HepG2 (cell line): Measurements from ENCODE around the gene FIBCD1. TPM values are rescaled to one million over a fixed set of nuclear protein-coding genes. Genes with fewer than 3 reads are reported as not detected.

Source experiments
- ATAC-seq: fragments of 200-7000 bp; cut with Tn5 transposase; 3 replicates; pipeline ENCODE4 v1.9.1; 2020; ENCODE audit warnings: mild to moderate bottlenecking, moderate library complexity
- BruUV-seq: library from RNA; stranded (reverse); fragments of 400-500 nt; replicated peaks from 2 replicates; lab custom pipeline; 2021; lab: Mats Ljungman, UMichigan
- CTCF ChIA-PET: fragments of 300-600 bp; formaldehyde crosslinking; extraction: SDS; loops from one replicate; lab custom pipeline; 2021; ENCODE audit warnings: low total read pairs, inconsistent platforms, low intra/inter-chr PET ratio; lab: Yijun Ruan, JAX
- POLR2A ChIA-PET: fragments of 350-600 bp; sonication (Branson Sonifier 250); formaldehyde crosslinking; loops from one replicate; lab custom pipeline; 2020; ENCODE audit warnings: antibody characterized with exemption, inconsistent platforms; lab: Yijun Ruan, JAX
- DNase-seq: peaks from one replicate; pipeline ENCODE4 v3.0.0-alpha.2; 2015; ENCODE audit warnings: low spot score
- FAIRE-seq: peaks from 3 replicates; lab custom pipeline; 2011; peaks lifted over from hg19 to GRCh38; lab: Jason Lieb, UNC
- H2AFZ ChIP-seq: one replicate; pipeline ENCODE4 v1.6.1; 2011; ENCODE audit warnings: low read length, inconsistent platforms
- H3K27ac ChIP-seq: fragments of 300-600 bp; 3 replicates; pipeline ENCODE4 v1.8.0; 2011; ENCODE audit warnings: mixed run types, mild to moderate bottlenecking, mixed read lengths, low read length, inconsistent platforms; ENCODE audit not compliant: insufficient read depth; ENCODE audit errors: extremely low read length
- H3K27me3 ChIP-seq, 2 experiments: fragments of 200-600 bp in 1 of 2; 2 replicates in 1 of 2; 3 replicates in 1 of 2; pipeline versions ENCODE4 v1.6.0 to v1.8.0; 2011; ENCODE audit warnings: low read length in 2 of 2, mild to moderate bottlenecking in 2 of 2, moderate library complexity in 2 of 2, inconsistent platforms in 1 of 2; ENCODE audit not compliant: insufficient read depth in 2 of 2, control insufficient read depth in 1 of 2
- H3K36me3 ChIP-seq, 2 experiments: fragments of 200-600 bp in 1 of 2; replicated peaks in 1 of 2; 2 replicates in 1 of 2; 3 replicates in 1 of 2; pipeline versions ENCODE4 v1.5.1 to v1.8.0; 2011; ENCODE audit warnings: low read length in 2 of 2, inconsistent platforms in 1 of 2; ENCODE audit not compliant: insufficient read depth in 2 of 2, control insufficient read depth in 1 of 2
- H3K4me1 ChIP-seq: 2 replicates; pipeline ENCODE4 v1.5.1; 2012; ENCODE audit warnings: low read length, inconsistent platforms; ENCODE audit not compliant: insufficient read depth
- H3K4me2 ChIP-seq: 2 replicates; pipeline ENCODE4 v1.6.0; 2011; ENCODE audit warnings: low read depth, low read length, inconsistent platforms
- H3K4me3 ChIP-seq, 3 experiments: fragments of 200-600 bp in 1 of 3; sonication (generic), shearing (Covaris generic) in 1 of 3; replicated peaks in 1 of 3; 2 replicates each; pipeline ENCODE4 v1.5.1; 2011 to 2016; ENCODE audit warnings: low read length in 3 of 3, inconsistent platforms in 2 of 3, low read depth in 2 of 3, mild to moderate bottlenecking in 2 of 3, control low read depth in 1 of 3, mixed read lengths in 1 of 3; ENCODE audit not compliant: insufficient read depth in 1 of 3
- H3K79me2 ChIP-seq: one replicate; pipeline ENCODE4 v1.6.1; 2011; ENCODE audit warnings: low read length, inconsistent platforms; ENCODE audit not compliant: insufficient read depth
- H3K9ac ChIP-seq: 2 replicates; pipeline ENCODE4 v1.6.0; 2011; ENCODE audit warnings: mild to moderate bottlenecking, low read depth, low read length, inconsistent platforms; ENCODE audit not compliant: insufficient read depth
- H3K9me3 ChIP-seq: 2 replicates; pipeline ENCODE4 v1.5.1; 2012; ENCODE audit warnings: mild to moderate bottlenecking, low read length
- H4K20me1 ChIP-seq: 2 replicates; pipeline ENCODE4 v1.6.0; 2011; ENCODE audit warnings: inconsistent platforms, mild to moderate bottlenecking, low read length, moderate library complexity; ENCODE audit not compliant: insufficient read depth
- CBFB ChIP-seq: sonication (generic); formaldehyde crosslinking; IDR thresholded peaks from 2 replicates; pipeline ENCODE4 v1.4.0; 2020; ENCODE audit warnings: missing genetic modification reagents
- EP300 ChIP-seq, 3 experiments: sonication (generic) in 1 of 3; formaldehyde crosslinking in 1 of 3; IDR thresholded peaks; 2 replicates each; pipeline versions ENCODE4 v1.5.1 to v1.6.1; 2011 to 2020; ENCODE audit warnings: low read depth in 2 of 3, low read length in 2 of 3, borderline replicate concordance in 1 of 3, improper control_type of control experiment in 1 of 3, mild to moderate bottlenecking in 1 of 3, missing genetic modification reagents in 1 of 3, moderate library complexity in 1 of 3
- GABPA ChIP-seq, 2 experiments: IDR thresholded peaks; 2 replicates each; pipeline ENCODE4 v1.6.1; 2011 to 2016; ENCODE audit warnings: low read depth in 2 of 2, low read length in 1 of 2, missing biosample characterization in 1 of 2, missing genetic modification characterization in 1 of 2
- LRRFIP1 ChIP-seq: sonication (generic); formaldehyde crosslinking; conservative IDR thresholded peaks from 2 replicates; pipeline ENCODE4 v1.4.0; 2020; ENCODE audit warnings: missing genetic modification reagents
- MEIS1 ChIP-seq: sonication (generic); formaldehyde crosslinking; IDR thresholded peaks from 2 replicates; pipeline ENCODE4 v1.9.0; 2021; ENCODE audit warnings: mild to moderate bottlenecking, missing genetic modification reagents, moderate library complexity, borderline replicate concordance
- MIER3 ChIP-seq: IDR thresholded peaks from 2 replicates; pipeline ENCODE4 v1.6.1; 2016; ENCODE audit warnings: missing compliant biosample characterization, borderline replicate concordance
- PRDM4 ChIP-seq: sonication (generic); formaldehyde crosslinking; IDR thresholded peaks from 2 replicates; pipeline ENCODE4 v1.9.0; 2021; ENCODE audit warnings: missing genetic modification reagents, borderline replicate concordance
- SIX1 ChIP-seq: sonication (generic); formaldehyde crosslinking; IDR thresholded peaks from 2 replicates; pipeline ENCODE4 v1.4.0; 2020; ENCODE audit warnings: missing genetic modification reagents, borderline replicate concordance
- TMF1 ChIP-seq: sonication (generic); formaldehyde crosslinking; IDR thresholded peaks from 2 replicates; pipeline ENCODE4 v1.8.1; 2022; ENCODE audit warnings: low read depth, missing genetic modification reagents
- ZNF207 ChIP-seq: fragments of 450-650 bp; IDR thresholded peaks from 2 replicates; pipeline ENCODE4 v1.6.1; 2016; ENCODE audit warnings: antibody characterized with exemption, borderline replicate concordance
- ZNF296 ChIP-seq: sonication (generic); formaldehyde crosslinking; conservative IDR thresholded peaks from 2 replicates; pipeline ENCODE4 v1.5.0; 2020; ENCODE audit warnings: mild to moderate bottlenecking, missing genetic modification reagents
- ZNF317 ChIP-seq: sonication (generic); formaldehyde crosslinking; IDR thresholded peaks from 2 replicates; pipeline ENCODE4 v1.5.0; 2020; ENCODE audit warnings: mild to moderate bottlenecking, missing genetic modification reagents
- ZNF503 ChIP-seq: sonication (generic); formaldehyde crosslinking; IDR thresholded peaks from 2 replicates; pipeline ENCODE4 v1.4.0; 2020; ENCODE audit warnings: missing genetic modification reagents
- ZNF75D ChIP-seq: sonication (generic); formaldehyde crosslinking; IDR thresholded peaks from 2 replicates; pipeline ENCODE4 v1.8.1; 2023; ENCODE audit warnings: missing genetic modification reagents, mild to moderate bottlenecking, borderline replicate concordance
- ZNF772 ChIP-seq: sonication (generic); formaldehyde crosslinking; IDR thresholded peaks from 2 replicates; pipeline ENCODE4 v1.5.0; 2020; ENCODE audit warnings: mild to moderate bottlenecking, missing genetic modification reagents
- ZNF775 ChIP-seq: sonication (generic); formaldehyde crosslinking; IDR thresholded peaks from 2 replicates; pipeline ENCODE4 v1.4.0; 2020; ENCODE audit warnings: missing genetic modification reagents, mild to moderate bottlenecking, moderate library complexity, borderline replicate concordance
- WGBS: methylation state at CpG from one replicate; pipeline ENCODE4 v1.1.6; 2017; ENCODE audit warnings: low lambda C conversion rate; 5-methylcytosine and 5-hydroxymethylcytosine counted together
- in situ Hi-C: cut with HindIII; loops from 2 replicates; pipeline ENCODE4 v1.10.0; 2017; ENCODE audit warnings: low pct_unique_long_range_greater_than_20kb; ENCODE audit not compliant: extremely low pct_ligation_motif_present
- intact Hi-C: fragments of 100-400 bp; cut with micrococcal nuclease; formaldehyde crosslinking; loops from one replicate; pipeline ENCODE4 v1.10.0; 2022; ENCODE audit not compliant: unreplicated experiment
- polyA plus RNA-seq, 8 experiments: library from polyadenylated mRNA; depleted of rRNA in 3 of 8; stranded (reverse) in 7 of 8; unstranded in 1 of 8; fragments of >200 nt; fragmentation: Illumina TruSeq in 4 of 8; extraction: Trizol in 4 of 8; gene quantifications; 2 replicates each; pipeline versions ENCODE4 v1.2.1 to v1.2.3, GENCODE V29; 2011 to 2016; ENCODE audit warnings: low read depth in 4 of 8, missing spikeins in 1 of 8, mixed read lengths in 1 of 8; ENCODE audit not compliant: insufficient read depth in 1 of 8
- total RNA-seq, 5 experiments: library from RNA; depleted of rRNA; stranded (reverse); fragments of >200 nt; fragmentation: Illumina TruSeq; extraction: Trizol; gene quantifications; 2 replicates each; pipeline ENCODE4 v1.2.3, GENCODE V29; 2016; ENCODE audit warnings: low read depth in 1 of 5

Gene FIBCD1
- total and polyA plus RNA-seq, 2 of the 13 experiments (the other 11 are each of a cell fraction or from before 2014, with no cell fraction given), result 0.55 to 0.89 TPM

GRCh38 chr9:130860458-130861316, 78.4 kb downstream of the FIBCD1 start:
- 95% methylated on average over 16 of the region's 28 CpGs for WGBS
- ATAC-seq, result no peak
- no peak for DNase-seq
- intact Hi-C loops (no loop called here), in situ Hi-C loops (loop anchor here (5.0 kb wide), 2 partner anchors 88 to 148 kb away; no protein-coding TSS in a partner anchor)
- Histone ChIP-seq H3K9me3 (no peaks in the 10 kb centered on the region), H3K27me3 (no peaks in the 10 kb centered on the region), H3K79me2 (no peaks in the 10 kb centered on the region), H3K4me2 (no peak overlapping the region), H3K4me3 (no peak overlapping the region), H2AFZ (no peak overlapping the region), H3K27ac (no peak overlapping the region), H3K36me3 (peaks cover 24 to 77% of the 10 kb centered on the region in 2 experiments), H4K20me1 (peaks cover 6% of the 10 kb centered on the region; the same call in 1 of the 2 replicates), H3K4me1 (peaks cover 6% of the 10 kb centered on the region), H3K9ac (no peak overlapping the region)
- CTCF ChIA-PET, result no interaction called here
- FAIRE-seq, result no peak
- BruUV-seq, result no TSS peak
- POLR2A ChIA-PET, result no interaction called here
- TF ChIP-seq ZNF75D (CRISPR knock-in tag) (no peak), ZNF296 (CRISPR knock-in tag) (no peak), ZNF775 (CRISPR knock-in tag) (no peak), ZNF772 (CRISPR knock-in tag) (no peak), ZNF503 (CRISPR knock-in tag) (no peak), GABPA (IDR thresholded peaks at IDR 0.05; ENCODE audit: low read depth, low read length) (no peak), GABPA (CRISPR knock-in tag; IDR thresholded peaks at IDR 0.05; ENCODE audit: low read depth) (no peak), MEIS1 (CRISPR knock-in tag) (no peak), LRRFIP1 (no peak), ZNF317 (CRISPR knock-in tag) (no peak), SIX1 (CRISPR knock-in tag) (no peak), CBFB (CRISPR knock-in tag) (no peak), EP300 (IDR thresholded peaks at IDR 0.05; ENCODE audit: low read depth in 2 of 2, low read length in 2 of 2) (no peak), EP300 (CRISPR knock-in tag; IDR thresholded peaks at IDR 0.05; ENCODE audit: borderline replicate concordance) (no peak), ZNF207 (no peak), TMF1 (CRISPR knock-in tag) (no peak), PRDM4 (CRISPR knock-in tag) (no peak), MIER3 (CRISPR knock-in tag) (no peak)
